ENCODE measurements around the gene CD24.

CD24 gene

DNA sequence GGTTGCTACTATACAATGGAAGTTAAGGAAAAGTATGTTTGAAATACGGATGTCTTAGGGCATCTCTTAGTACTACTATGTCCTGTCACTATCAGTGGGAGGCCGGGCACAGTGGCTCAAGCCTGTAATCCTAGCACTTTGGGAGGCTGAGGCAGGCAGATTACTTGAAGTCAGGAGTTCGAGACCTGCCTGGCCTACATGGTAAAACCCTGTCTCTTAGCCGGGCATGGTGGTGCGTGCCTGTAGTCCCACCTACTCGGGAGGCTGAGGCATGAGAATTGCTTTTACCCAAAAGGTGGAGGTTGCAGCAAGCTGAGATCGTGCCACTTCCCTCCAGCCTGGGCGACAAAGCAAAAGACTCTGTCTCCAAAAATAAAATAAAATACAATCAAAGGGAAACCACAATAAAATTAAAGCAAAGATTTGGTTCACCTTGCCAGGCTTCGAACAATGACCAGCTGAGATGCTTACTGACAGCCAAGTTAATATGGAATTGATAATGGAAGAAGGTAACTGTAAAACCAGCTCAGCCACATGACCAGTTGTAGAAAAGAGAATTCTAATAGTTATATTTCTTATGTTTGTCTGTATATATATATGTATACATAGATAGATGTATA, 6.5 kb downstream of the CD24 start:
- no peak for DNase-seq

DNA sequence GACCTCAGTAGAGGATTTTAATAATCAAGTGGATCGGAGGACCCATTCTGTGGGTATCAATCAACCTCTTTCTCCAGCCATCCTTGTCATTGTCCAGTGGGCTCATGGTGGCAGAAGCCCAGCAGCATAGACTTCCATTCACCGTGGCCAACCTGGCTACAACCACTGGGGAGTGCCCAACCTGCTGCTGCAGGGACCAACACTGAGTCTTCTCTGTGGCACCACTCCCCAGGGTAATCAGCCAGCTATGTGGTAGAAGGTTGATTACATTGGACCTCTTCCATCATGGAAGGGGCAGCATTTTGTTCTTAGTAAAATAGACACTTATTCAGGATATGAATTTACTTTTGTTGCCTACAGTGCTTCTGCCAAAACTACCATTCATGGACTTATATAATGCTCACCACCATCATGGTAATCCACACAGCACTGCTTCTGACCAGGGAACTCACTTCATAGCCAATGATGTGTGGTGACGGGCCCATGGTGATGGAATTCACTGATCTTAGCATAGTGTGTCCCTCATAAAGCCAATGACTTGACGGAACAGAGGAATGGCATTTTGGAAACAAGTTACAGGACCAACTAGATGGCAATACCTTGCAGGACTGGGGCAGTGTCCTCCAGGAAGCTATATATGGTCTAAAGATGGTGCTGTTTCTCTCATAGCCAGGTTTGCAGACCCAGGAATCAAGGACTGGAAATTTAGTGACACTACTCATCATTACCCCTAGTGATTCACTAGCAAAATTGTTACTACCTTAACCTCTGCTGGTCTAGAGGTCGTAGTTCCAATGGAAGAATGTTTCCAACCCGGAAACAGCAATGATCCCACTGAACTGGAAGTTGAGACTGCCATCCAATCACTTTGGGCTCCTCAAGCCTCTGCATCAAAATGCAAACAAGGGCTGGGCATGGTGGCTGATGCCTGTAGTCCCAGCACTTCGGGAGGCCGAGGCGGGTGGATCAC, 7.6 kb downstream of the CD24 start:
- DNase-seq = no peak

DNA sequence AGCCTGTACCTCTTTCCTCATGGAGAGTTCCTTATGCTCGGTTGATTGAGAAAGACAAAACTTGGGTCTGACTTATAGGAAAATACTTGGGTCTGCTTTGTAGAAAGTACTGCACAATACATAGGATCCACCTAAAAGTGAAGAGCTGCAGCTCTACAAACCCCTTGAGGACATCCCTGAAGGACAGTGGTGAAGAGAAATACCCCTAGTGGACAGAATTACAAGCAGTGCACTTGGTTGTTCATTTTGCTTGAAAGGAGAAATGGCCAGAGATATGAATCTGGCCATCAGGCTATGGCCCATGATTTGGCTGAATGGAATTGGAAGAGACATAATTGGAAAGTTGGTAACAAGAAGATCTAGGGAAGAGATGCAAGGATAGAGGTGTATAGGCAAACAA, 8.3 kb downstream of the CD24 start:
- no peak for DNase-seq

DNA sequence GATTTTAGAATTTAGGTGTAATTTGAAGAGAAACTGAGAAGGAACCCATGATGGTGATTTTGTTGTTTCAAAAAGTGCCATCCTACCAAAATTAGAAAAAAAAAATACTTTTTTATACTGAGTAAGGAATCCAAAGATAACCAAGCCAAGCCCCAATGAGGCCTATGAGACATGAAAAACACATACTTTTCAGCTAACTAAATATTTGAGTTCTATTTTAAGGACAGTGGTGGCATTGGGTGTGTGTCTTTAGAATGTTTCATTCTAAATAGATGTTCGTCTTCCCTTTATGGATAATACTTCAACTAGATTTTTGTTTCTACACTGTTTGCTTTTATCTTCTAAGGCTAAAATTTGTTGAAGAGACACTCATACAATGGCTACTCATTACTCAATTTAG, 9.6 kb downstream of the CD24 start:
- DNase-seq = no peak

DNA sequence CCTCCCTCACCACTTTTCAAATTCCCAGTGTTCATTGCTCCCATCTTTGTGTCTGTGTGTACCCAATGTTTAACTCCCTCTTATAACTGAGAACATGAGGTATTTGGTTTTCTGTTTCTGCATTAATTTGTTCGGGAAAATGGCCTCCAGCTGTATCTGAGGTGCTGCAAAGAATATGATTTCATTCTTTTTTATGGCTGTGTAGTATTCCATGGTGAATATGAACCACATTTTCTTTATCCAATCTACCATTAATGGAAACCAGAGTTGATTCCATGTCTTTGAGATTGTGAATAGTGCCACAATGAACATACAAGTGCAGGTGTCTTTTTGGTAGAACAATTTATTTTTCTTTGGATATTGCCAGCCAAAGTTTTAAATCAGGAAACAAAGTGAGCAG, 10.4 kb downstream of the CD24 start:
- DNase-seq = no peak

DNA sequence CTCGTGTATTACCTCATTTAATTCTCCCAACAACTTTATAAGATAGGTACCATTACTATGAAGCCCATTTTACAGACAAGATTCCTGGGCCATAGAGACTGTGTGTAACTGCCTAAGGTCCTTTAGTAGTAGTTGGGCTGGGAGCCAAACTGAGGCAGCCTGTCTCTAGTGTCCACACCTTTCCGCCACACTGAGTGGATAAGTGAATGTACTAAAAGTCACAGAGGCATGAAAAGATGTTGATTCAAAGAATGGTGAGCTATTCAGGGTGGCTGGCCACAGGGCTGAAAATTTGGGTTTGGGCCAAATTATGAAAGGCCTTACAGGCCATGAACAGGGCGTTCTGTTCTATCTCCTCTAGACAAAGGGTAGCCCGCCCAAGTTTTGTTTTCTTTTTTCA, 11.0 kb downstream of the CD24 start:
- no peak for DNase-seq

DNA sequence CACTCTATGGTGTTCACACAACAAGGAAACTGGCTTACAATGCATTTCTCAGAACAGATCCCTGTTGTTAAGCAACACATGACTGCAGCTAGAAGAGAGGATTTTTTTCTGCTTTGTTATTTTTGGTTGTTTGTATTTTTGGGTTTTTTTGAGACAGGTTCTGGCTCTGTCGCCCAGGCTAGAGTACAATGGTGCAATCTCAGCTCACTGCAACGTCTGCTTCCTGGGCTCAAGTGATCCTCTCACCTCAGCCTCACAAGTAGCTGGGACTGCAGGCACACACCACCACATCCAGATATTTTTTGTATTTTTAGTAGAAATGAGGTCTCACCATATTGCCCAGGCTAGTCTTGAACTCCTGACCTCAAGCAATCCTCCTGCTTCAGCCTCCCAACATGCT, 12.7 kb downstream of the CD24 start:
- no peak for DNase-seq

DNA sequence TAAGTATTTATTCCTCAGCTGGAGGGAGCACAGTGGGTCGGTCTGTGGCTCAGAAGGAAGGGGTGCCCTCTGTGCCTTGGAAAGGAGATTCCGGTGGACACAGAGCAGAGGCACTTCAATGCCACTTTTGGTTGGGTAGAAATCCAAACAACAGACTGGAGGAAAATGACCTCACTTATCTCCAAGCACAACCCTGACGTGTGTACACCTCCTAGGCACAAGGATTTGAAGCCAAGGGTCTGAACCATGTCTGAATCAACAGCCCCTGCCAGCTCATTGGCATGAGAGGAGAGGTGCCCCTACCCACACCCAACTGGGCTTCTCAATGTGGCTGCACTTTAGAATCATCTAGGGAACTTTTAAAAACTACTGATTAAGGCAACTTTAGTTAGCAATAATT, 13.4 kb downstream of the CD24 start:
- DNase-seq = no peak

DNA sequence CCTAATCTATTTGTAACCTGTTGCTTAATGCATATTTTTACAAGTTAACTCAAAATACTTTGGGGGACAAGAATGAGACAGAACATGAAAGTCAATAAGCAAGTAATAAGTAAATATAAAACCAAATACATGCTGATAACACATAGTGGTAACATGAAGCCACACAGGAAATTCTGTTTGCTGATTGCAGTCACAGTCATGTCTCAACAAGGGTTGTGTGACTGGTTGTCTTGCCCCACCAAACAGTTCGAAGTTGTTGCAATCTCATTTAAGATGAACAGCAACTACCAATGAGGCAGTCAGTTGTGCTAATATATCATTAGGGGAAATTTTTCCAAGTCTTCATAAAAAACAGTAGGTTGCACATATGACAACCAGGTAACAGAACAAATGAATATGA, 14.5 kb downstream of the CD24 start:
- no peak for DNase-seq

DNA sequence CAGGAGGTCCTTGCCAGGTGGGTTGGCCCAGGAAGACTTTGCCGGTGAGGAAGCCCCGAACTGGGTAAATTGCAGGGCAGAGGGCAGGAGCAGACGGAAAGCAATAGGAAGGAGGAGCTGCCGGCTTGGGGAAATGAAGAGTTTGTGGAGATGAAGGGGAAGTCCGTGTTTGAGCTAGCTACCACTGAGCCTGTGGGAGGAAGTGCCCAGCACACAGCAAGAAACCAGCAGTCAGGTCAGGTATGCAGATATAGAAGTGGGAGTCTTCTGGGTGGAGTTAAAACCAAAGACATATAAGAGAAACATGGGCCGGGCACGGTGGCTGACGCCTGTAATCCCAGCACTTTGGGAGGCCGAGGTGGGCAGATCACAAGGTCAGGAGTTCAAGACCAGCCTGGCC, 34.7 kb downstream of the CD24 start:
- DNase-seq = peak in 1 of 2 donors; percentile 9

DNA sequence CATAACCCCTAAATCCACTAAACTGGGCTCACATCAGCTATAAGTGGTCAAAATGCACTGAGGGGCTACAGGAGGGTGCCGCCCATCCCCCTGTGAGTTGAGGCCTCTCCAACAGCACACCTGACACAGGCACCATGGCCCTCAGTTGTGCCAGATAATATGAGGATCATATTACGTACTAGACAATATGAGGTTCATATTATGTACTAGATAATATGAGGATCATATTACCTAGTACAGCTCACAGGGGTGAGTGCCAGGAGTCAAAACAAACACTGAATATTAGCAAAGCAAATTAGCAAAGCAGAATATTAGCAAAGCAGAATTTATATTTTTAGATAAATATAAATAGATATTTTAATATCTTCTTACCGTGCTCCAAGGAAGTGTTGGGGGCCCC, 35.3 kb downstream of the CD24 start:
- no peak for DNase-seq

DNA sequence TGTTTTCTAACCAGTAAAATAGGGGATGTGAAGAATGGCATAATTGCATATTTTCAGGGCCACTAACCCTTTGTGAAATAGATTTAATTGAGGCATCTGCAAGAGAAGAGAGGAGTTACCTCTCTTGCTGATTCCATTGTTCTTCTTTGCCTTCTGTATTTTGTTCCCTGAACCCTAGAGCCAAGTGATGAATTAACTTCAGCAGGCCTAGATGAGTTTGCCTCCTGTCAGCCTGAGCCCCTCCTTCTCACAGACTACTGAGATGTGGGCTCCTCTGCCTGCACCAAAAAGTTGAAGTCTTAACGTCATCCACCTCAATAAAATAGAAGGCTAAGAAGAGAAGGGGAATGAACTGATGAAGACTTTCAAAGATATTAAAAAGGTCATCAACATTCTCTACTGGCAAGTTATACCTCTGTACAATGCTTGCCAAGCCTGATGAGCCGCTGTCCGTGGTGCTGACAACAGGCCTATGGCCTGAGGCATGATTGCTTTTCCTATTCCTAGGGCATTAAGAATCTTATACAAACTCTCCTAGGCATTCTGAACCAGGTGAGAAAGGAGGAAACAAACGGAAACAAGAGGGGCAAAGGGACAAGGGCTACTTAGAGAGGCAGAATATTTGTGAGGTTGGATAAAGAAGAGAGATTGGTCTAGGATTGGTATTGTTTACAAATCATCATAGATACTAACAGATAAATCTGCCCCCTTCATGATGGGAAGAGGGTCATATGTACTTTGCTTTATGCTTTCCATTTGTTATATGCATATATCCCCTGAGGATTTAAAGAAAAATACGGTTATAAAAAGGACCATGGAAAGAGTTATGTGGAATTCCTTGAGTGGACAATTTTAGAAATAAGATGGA, 46.8 kb downstream of the CD24 start:
- DNase-seq = peak in 1 of 2 donors; percentile 3

DNA sequence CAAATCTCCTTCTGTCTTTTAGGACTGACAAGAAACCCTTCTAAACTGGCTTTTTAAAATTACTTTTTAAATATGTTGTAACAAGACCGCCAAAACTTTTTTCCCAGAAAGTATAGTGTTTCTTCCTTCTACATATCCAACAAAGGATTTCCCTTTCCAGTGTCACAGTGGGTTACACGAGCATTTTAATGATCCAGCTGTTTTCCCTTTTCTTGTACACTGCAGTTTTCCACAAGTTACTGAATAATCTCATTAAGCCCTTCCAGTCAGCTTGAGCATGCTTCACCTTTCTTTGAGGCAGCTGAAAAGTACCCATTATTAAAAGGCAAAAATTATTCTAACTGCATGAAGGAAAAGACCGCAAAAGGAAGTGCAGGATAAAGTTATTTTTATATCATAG, 48.6 kb downstream of the CD24 start:
- DNase-seq = no peak

DNA sequence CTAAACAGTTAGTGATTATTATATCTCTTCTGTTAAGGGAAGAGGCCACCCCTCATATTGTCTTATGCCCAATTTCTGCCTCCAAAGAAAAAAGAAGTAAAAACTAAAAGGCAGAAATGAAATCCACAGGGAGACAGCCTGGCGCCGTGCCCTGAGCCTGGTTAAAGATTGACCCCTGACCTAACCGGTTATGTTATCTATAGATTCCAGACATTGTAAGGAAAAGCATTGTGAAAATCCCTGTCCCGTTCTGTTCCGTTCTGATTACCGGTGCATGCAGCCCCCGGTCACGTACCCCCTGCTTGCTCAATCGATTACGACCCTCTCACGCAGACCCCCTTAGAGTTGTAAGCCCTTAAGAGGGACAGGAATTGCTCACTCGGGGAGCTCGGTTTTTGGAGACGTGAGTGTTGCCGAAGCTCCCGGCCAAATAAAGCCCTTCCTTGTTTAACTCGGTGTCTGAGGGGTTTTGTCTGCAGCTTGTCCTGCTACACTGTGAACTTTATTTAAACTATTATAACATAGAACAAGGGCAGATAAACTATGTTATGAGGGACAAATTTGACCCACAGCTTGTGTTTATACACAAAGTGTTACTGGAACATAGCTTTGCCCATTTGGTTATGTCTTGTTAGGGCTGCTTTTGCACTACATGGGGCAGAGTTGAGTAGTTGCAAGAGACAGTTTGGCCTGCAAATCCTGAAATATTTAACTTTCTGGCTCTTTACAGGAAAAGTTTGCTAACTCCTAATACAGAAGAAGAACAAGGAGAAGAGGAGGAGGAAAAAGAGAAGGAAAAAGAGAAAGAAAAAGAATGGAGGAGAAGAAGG, 49.6 kb downstream of the CD24 start:
- no peak for DNase-seq

DNA sequence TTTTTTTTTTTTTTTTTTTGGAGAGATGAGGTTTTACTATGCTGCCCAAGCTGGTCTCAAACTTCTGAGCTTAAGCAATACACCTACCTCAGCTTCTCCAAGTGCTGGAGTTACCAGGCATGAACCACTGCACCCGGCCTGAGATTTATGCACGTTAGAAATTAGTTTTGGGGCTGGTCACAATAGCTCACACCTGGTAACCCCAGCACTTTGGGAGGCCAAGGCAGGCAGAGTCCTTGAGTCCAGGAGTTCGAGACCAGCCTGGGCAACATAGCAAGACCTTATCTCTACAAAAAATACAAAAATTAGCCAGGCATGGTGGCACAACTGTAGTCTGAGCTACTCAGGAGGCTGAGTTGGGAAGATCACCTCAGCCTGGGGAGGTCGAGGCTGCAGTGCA, 51.9 kb downstream of the CD24 start:
- DNase-seq = no peak
